Endothelial cell of umbilical vein (primary cell): ENCODE results near the gene NDRG2. TPM values are rescaled to one million over a fixed set of nuclear protein-coding genes. Genes with fewer than 3 reads are reported as not detected.

Experiments used
- BruUV-seq: library from RNA; stranded (reverse); fragments of 400-500 nt; replicated peaks from 2 replicates; lab custom pipeline; 2021; lab: Mats Ljungman, UMichigan
- CTCF ChIA-PET: fragments of 300-600, 350-600 bp; sonication (Branson Sonifier 250); formaldehyde crosslinking; loops from one replicate; lab custom pipeline; 2021; ENCODE audit warnings: antibody characterized with exemption, inconsistent platforms; lab: Charles Lee
- POLR2A ChIA-PET: fragments of 300-600, 350-600 bp; sonication (Branson Sonifier 250); formaldehyde crosslinking; loops from one replicate; lab custom pipeline; 2021; ENCODE audit warnings: antibody characterized with exemption, inconsistent platforms; lab: Charles Lee
- DNase-seq: peaks from one replicate; pipeline ENCODE4 v3.0.0-alpha.2; 2011; ENCODE audit warnings: low read depth, low spot score
- FAIRE-seq: peaks from 2 replicates; lab custom pipeline; 2011; peaks lifted over from hg19 to GRCh38; lab: Jason Lieb, UNC
- H2AFZ ChIP-seq: 2 replicates; pipeline ENCODE4 v1.6.0; 2012; ENCODE audit warnings: low read depth, low read length, control low read depth, inconsistent platforms
- H3K27ac ChIP-seq: 2 replicates; pipeline ENCODE4 v1.5.1; 2011; ENCODE audit warnings: low read depth, mild to moderate bottlenecking, control low read depth, low read length, moderate library complexity; ENCODE audit not compliant: insufficient read depth
- H3K27me3 ChIP-seq, 2 experiments: 2 replicates each; pipeline versions ENCODE4 v1.6.0 to v1.6.1; 2011; ENCODE audit warnings: low read length in 2 of 2, mixed read lengths in 1 of 2; ENCODE audit not compliant: control insufficient read depth in 2 of 2, insufficient read depth in 2 of 2
- H3K36me3 ChIP-seq, 2 experiments: 2 replicates in 1 of 2; 3 replicates in 1 of 2; pipeline ENCODE4 v1.5.1; 2011; ENCODE audit warnings: low read length in 2 of 2, mild to moderate bottlenecking in 1 of 2, moderate library complexity in 1 of 2; ENCODE audit not compliant: control insufficient read depth in 2 of 2, insufficient read depth in 2 of 2; ENCODE audit errors: extremely low read depth in 1 of 2
- H3K4me1 ChIP-seq: 3 replicates; pipeline ENCODE4 v1.5.1; 2011; ENCODE audit warnings: mild to moderate bottlenecking, low read length; ENCODE audit not compliant: control insufficient read depth, insufficient read depth; ENCODE audit errors: extremely low read depth
- H3K4me2 ChIP-seq: 2 replicates; pipeline ENCODE4 v1.6.1; 2011; ENCODE audit warnings: low read length, control low read depth, mixed read lengths; ENCODE audit not compliant: insufficient read depth
- H3K4me3 ChIP-seq, 3 experiments: fragments of 200-600 bp in 1 of 3; sonication (generic), shearing (Covaris generic) in 1 of 3; replicated peaks in 1 of 3; 2 replicates each; pipeline ENCODE4 v1.5.1; 2011 to 2016; ENCODE audit warnings: control low read depth in 3 of 3, low read length in 3 of 3, mild to moderate bottlenecking in 2 of 3, inconsistent platforms in 1 of 3, low read depth in 1 of 3, moderate library complexity in 1 of 3; ENCODE audit not compliant: insufficient read depth in 1 of 3
- H3K79me2 ChIP-seq: 2 replicates; pipeline ENCODE4 v1.6.0; 2012; ENCODE audit warnings: low read length, inconsistent platforms; ENCODE audit not compliant: control insufficient read depth, insufficient read depth
- H3K9ac ChIP-seq: replicated peaks from 2 replicates; pipeline ENCODE3; 2011; ENCODE audit warnings: low read length, control low read depth; ENCODE audit not compliant: insufficient read depth; ENCODE audit errors: extremely low read depth
- H3K9me1 ChIP-seq: replicated peaks from 3 replicates; pipeline ENCODE4 v1.6.0; 2011; ENCODE audit warnings: mild to moderate bottlenecking, low read length; ENCODE audit not compliant: control insufficient read depth, insufficient read depth; ENCODE audit errors: extremely low read depth
- H3K9me3 ChIP-seq: replicated peaks from 2 replicates; pipeline ENCODE4 v1.5.1; 2012; ENCODE audit warnings: low read length, inconsistent platforms; ENCODE audit not compliant: control insufficient read depth, insufficient read depth
- H4K20me1 ChIP-seq: replicated peaks from 2 replicates; pipeline ENCODE3; 2011; ENCODE audit warnings: mild to moderate bottlenecking, low read length; ENCODE audit not compliant: control insufficient read depth, insufficient read depth; ENCODE audit errors: extremely low read depth
- CTCF ChIP-seq, 2 donors: IDR thresholded peaks; 1 replicate in 1 of 2; 2 replicates in 1 of 2; pipeline ENCODE4 v1.5.1; 2011; ENCODE audit warnings: low read length in 2 of 2, mild to moderate bottlenecking in 2 of 2, moderate library complexity in 2 of 2, control low read depth in 1 of 2, inconsistent platforms in 1 of 2, low read depth in 1 of 2; ENCODE audit not compliant: insufficient read depth in 1 of 2; ENCODE audit errors: extremely low read depth in 1 of 2
- EZH2 ChIP-seq: IDR thresholded peaks from 2 replicates; pipeline ENCODE4 v1.6.1; 2012; ENCODE audit warnings: borderline replicate concordance, low read depth, mild to moderate bottlenecking, moderate library complexity, low read length, inconsistent platforms; ENCODE audit not compliant: severe bottlenecking
- FOS ChIP-seq: IDR thresholded peaks from 2 replicates; pipeline ENCODE4 v1.6.1; 2011; ENCODE audit warnings: mild to moderate bottlenecking, low read length, moderate library complexity, borderline replicate concordance; ENCODE audit not compliant: insufficient read depth
- GATA2 ChIP-seq: IDR thresholded peaks from 2 replicates; pipeline ENCODE4 v1.7.0; 2011; ENCODE audit warnings: low read depth, mild to moderate bottlenecking, moderate library complexity, mixed read lengths, low read length; ENCODE audit not compliant: insufficient read length, insufficient read depth
- JUN ChIP-seq: IDR thresholded peaks from 2 replicates; pipeline ENCODE4 v1.6.1; 2011; ENCODE audit warnings: borderline replicate concordance, low read depth; ENCODE audit not compliant: insufficient read length, insufficient read depth
- MAX ChIP-seq: IDR thresholded peaks from 2 replicates; pipeline ENCODE4 v1.6.1; 2011; ENCODE audit not compliant: insufficient read depth, insufficient read length
- MYC ChIP-seq: IDR thresholded peaks from one replicate; pipeline ENCODE4 v1.6.1; 2011; ENCODE audit warnings: mild to moderate bottlenecking, low read depth, low read length
- POLR2A ChIP-seq: IDR thresholded peaks from 2 replicates; pipeline ENCODE4 v1.6.1; 2012; ENCODE audit warnings: low read depth, mild to moderate bottlenecking, control low read depth, low read length
- POLR2AphosphoS5 ChIP-seq: IDR thresholded peaks from 2 replicates; pipeline ENCODE4 v1.6.1; 2012; ENCODE audit warnings: low read depth, mild to moderate bottlenecking, control low read depth, low read length, moderate library complexity; ENCODE audit not compliant: insufficient read depth
- dilution Hi-C: fragments of 300-500 bp; cut with MboI; formaldehyde crosslinking; loops from one replicate; pipeline ENCODE4 v1.15.0; 2019; ENCODE audit warnings: low sequenced_read_pairs; ENCODE audit not compliant: extremely low pct_ligation_motif_present
- intact Hi-C: fragments of 100-400 bp; cut with micrococcal nuclease; formaldehyde crosslinking; loops from one replicate; pipeline ENCODE4 v1.10.0; 2022
- polyA plus RNA-seq, 4 experiments: library from polyadenylated mRNA; depleted of rRNA in 3 of 4; stranded (reverse) in 3 of 4; unstranded in 1 of 4; fragments of >200 nt; gene quantifications; 2 replicates each; pipeline versions ENCODE4 v1.2.1 to v1.2.3, GENCODE V29; 2011 to 2012; ENCODE audit warnings: missing spikeins in 1 of 4
- total RNA-seq: library from RNA; stranded (reverse); gene quantifications from 2 replicates; pipeline ENCODE4 v1.2.3, GENCODE V29; 2021

Gene NDRG2
- total and polyA plus RNA-seq, 2 donors (not counting 3 experiments of a cell fraction or from before 2014, with no cell fraction given): 0.54 TPM; not detected in 1

DNA sequence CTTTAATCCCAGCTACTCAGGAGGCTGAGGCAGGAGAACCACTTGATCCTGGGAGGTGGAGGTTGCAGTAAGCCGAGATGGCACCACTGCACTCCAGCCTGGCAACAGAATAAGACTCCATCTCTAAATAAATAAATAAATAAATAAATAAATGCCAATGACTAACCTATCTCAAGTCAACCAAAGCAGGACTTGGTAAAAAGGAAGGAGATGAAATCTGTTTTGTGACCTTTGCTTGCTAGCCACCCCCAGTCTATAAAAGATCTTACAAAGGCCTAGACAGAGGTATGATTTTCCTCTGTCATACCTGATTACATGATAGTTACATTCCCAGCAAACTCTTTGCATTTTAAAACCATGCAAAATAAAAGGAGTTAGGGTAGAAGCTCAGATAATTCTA, 48.6 kb downstream of the NDRG2 start:
- FAIRE-seq: no peak
- H2AFZ ChIP-seq: no peak overlapping the region
- dilution Hi-C loops: no loop called here

More for the DNA sequence above, 48.6 kb downstream of the NDRG2 start:
- Histone ChIP-seq H3K36me3 (no peaks in the 10 kb centered on the region), H3K4me1 (peaks cover 18% of the 10 kb centered on the region), H3K27me3 (no peaks in the 10 kb centered on the region), H3K79me2 (no peaks in the 10 kb centered on the region), H3K27ac (no peak overlapping the region), H3K4me2 (no peak overlapping the region), H3K9me1 (no peaks in the 10 kb centered on the region), H3K9ac (no peak overlapping the region), H4K20me1 (no peaks in the 10 kb centered on the region), H3K9me3 (no peaks in the 10 kb centered on the region), H3K4me3 (no peak overlapping the region)
- BruUV-seq: no TSS peak
- POLR2A ChIA-PET: no interaction called here
- DNase-seq: peak; percentile 47
- TF ChIP-seq FOS (no peak), GATA2 (no peak), POLR2AphosphoS5 (no peak), MAX (no peak), POLR2A (no peak), CTCF (IDR thresholded peaks at IDR 0.05; ENCODE audit: extremely low read depth in 1 of 2, insufficient read depth in 1 of 2, low read depth in 1 of 2, low read length in 2 of 2) (no peak), MYC (no peak), EZH2 (no peak), JUN (no peak)
- CTCF ChIA-PET: no interaction called here
- intact Hi-C loops: loop anchor here (10.0 kb wide), 1 partner anchor 191 kb away; the partner anchor contains the start of gene RNASE6
